WERI-Rb-1 (cell line): ENCODE results near the gene ARL16.

Experiments used
- DNase-seq: peaks from one replicate; pipeline ENCODE4 v3.0.0-alpha.2; 2020
- H3K27ac ChIP-seq: fragments of 250-450 bp; sonication (Bioruptor Pico); 2 replicates; pipeline ENCODE4 v1.5.1; 2020; ENCODE audit warnings: mild to moderate bottlenecking, moderate library complexity
- H3K27me3 ChIP-seq: fragments of 250-450 bp; sonication (Bioruptor Pico); 2 replicates; pipeline ENCODE4 v1.5.1; 2021; ENCODE audit warnings: mild to moderate bottlenecking, low read depth, moderate library complexity; ENCODE audit not compliant: insufficient read depth, severe bottlenecking
- H3K36me3 ChIP-seq: fragments of 250-450 bp; sonication (Bioruptor Pico); 2 replicates; pipeline ENCODE4 v1.5.1; 2020; ENCODE audit warnings: mild to moderate bottlenecking, moderate library complexity
- H3K4me3 ChIP-seq: 2 replicates; pipeline ENCODE4 v1.5.1; 2011; ENCODE audit warnings: low read depth, mild to moderate bottlenecking, control low read depth, low read length
- H3K9me3 ChIP-seq: fragments of 250-450 bp; sonication (Bioruptor Pico); 2 replicates; pipeline ENCODE4 v1.5.1; 2021; ENCODE audit warnings: mild to moderate bottlenecking, moderate library complexity; ENCODE audit not compliant: severe bottlenecking
- TF ChIP-seq, protein P1 (sequence below): IDR thresholded peaks from 2 replicates; pipeline ENCODE4 v1.5.1; 2011; ENCODE audit warnings: low read depth, mild to moderate bottlenecking, control low read depth, inconsistent platforms, low read length

Gene ARL16

DNA sequence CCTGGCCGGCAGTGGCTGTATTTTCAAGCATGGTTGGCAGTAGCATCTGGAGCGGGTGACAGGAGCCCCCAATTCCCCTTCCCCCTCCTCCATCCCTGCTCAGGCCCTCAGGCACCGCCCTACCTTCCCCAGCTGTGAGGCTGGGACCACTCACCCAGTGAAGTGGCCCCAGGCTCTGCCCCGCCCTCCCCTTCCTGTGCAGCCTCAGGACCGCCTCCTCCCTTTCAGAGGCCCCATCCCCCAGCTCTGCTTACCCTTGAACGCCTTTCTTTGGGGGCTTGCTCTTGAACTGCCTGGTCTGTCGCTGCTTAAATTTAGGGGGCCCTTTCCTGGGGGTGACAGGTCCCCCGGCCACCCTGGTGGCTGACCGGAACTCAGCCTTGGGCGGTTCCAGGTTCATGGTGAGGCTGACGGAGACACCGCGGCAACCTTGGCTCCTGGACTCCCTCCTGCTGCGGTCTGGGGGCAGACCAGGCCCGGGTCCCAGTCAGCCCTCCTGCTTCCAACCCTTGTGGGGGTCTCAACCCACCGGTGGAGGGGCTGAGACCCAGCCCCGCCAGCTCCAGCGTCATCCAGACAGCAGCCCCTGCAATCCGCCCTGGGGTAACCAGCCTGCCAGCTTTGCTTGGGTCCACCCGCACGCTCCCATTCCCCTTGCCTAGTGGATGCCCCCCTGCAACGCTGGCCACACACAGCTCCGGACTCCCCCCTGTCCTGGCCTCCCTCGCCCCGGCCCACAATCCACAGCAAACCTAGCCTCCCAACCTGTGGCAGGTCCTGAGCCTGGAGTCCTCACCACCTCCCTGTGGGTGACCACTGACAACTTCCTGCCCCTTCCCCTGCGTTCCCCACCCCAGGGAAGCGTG, 30.5 kb downstream of the ARL16 start:
- DNase-seq = no peak

DNA sequence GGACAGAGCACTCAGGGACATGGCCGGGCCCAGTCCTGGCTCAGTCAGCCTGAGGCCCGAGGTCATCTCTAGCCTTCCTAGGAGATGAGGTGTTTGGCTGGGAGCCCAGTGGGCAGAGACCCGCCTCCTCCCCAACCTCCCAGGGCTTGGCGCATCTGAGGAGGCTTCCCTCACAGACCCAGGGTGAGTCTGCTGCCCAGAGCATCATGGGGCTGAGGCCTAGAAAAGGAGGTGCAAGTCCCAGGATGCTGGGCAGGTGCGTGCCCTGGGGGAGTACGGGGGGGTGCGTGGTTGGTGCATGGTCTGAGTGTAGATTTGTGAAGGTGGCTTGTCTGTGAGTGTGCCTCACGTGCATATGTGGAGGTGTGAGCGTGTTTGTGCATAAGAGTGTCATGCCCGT, 31.9 kb downstream of the ARL16 start:
- TF ChIP-seq, protein P1, sequence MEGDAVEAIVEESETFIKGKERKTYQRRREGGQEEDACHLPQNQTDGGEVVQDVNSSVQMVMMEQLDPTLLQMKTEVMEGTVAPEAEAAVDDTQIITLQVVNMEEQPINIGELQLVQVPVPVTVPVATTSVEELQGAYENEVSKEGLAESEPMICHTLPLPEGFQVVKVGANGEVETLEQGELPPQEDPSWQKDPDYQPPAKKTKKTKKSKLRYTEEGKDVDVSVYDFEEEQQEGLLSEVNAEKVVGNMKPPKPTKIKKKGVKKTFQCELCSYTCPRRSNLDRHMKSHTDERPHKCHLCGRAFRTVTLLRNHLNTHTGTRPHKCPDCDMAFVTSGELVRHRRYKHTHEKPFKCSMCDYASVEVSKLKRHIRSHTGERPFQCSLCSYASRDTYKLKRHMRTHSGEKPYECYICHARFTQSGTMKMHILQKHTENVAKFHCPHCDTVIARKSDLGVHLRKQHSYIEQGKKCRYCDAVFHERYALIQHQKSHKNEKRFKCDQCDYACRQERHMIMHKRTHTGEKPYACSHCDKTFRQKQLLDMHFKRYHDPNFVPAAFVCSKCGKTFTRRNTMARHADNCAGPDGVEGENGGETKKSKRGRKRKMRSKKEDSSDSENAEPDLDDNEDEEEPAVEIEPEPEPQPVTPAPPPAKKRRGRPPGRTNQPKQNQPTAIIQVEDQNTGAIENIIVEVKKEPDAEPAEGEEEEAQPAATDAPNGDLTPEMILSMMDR = no peak
- no peak overlapping the region for H3K27ac ChIP-seq
- no peak overlapping the region for H3K4me3 ChIP-seq
- peaks cover 11% of the 10 kb centered on the region for H3K9me3 ChIP-seq
- no peaks in the 10 kb centered on the region for H3K27me3 ChIP-seq
- H3K36me3 ChIP-seq = no peaks in the 10 kb centered on the region
- DNase-seq = no peak

More for the DNA sequence above, 30.5 kb downstream of the ARL16 start:
- peak overlapping the region; percentile 1; the same call in 1 of the 2 replicates for H3K27ac ChIP-seq
- H3K27me3 ChIP-seq = no peaks in the 10 kb centered on the region
- H3K9me3 ChIP-seq = peaks cover 11% of the 10 kb centered on the region
- H3K36me3 ChIP-seq = no peaks in the 10 kb centered on the region
- no peak overlapping the region for H3K4me3 ChIP-seq
- TF ChIP-seq, protein P1 = no peak

DNA sequence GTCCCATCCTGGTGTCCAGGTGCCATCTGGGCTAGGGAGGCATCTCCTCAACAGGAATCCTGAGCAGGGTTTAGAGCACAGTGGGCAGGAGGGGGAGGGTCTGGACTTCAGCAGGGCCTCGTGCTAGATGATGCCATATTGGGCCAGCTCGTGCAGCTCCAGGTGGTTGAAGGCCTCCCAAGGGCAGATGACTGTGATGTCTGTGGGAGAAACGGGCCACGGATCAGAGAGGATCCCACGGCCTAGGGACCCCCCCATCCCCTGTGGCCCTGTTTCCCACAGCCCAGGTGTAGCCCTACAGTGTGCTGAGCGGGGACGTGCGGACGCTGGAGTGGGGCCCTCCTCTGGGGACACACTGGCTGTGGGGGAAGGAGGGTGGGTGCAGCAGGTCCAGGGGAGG, 32.6 kb downstream of the ARL16 start:
- DNase-seq = no peak
- Histone ChIP-seq H3K36me3 (no peaks in the 10 kb centered on the region), H3K4me3 (no peak overlapping the region), H3K27ac (no peak overlapping the region; the same call in 1 of the 2 replicates), H3K9me3 (peaks cover 11% of the 10 kb centered on the region), H3K27me3 (no peaks in the 10 kb centered on the region)
- TF ChIP-seq, protein P1 = no peak

DNA sequence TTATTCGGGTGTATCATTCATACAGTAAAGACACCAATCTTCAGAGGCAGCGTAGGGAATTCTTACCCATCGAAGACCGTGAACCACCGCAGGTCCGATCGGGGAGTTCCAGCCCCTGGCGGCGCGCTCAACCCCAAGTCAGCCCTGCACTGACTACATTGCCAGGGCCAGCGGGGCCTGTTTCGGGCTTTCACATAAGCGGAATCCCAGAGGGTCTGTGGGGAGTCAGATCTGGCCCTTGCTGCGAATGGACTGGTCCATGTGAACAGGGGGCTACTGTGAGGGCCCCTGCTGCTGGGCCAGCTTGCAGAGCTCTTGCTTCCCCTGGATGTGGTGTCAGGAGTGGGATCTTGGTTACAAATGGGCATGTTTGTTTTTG, 34.9 kb downstream of the ARL16 start:
- TF ChIP-seq, protein P1 = no peak
- H3K36me3 ChIP-seq = no peaks in the 10 kb centered on the region
- no peaks in the 10 kb centered on the region for H3K27me3 ChIP-seq
- peaks cover 11% of the 10 kb centered on the region for H3K9me3 ChIP-seq
- H3K27ac ChIP-seq = no peak overlapping the region
- DNase-seq = no peak
- no peak overlapping the region for H3K4me3 ChIP-seq

DNA sequence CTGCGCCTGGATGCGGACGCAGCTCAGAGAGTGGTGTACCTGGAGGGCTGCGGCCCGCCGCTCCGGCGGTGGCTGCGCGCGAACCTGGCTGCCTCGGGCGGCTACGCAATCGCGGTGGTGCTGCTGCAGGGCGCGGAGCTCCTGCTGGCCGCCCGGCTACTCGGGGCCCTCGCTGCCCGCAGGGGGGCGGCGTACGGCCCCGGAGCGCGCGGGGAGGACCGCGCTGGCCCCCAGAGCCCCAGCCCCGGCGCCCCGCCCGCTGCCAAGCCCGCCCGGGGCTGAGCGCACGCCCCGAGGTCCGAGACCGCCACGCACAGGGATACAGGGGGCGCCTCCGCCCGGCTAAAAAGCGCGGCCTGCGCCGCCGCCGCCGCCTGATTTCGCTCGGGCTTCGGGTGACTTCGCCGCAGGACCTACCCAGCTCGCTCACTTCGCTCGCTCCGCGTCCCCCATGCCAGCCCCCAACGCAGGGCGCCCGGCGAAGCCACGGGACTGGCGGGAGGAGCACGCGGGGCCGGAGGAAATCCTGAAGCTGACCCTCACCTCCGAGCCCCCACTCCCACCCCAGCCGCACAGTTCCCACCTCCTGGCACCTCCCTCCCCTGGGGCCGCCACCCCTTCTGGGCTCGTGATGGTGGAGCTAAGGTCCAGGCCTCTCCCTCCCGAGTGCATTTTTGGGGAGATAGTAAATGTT, 35.4 kb downstream of the ARL16 start:
- Histone ChIP-seq H3K36me3 (no peaks in the 10 kb centered on the region), H3K27ac (no peak overlapping the region), H3K4me3 (no peak overlapping the region), H3K27me3 (no peaks in the 10 kb centered on the region), H3K9me3 (peaks cover 11% of the 10 kb centered on the region)
- TF ChIP-seq, protein P1 = no peak
- no peak for DNase-seq
